ENCODE results near the gene SLC16A9.

DNA sequence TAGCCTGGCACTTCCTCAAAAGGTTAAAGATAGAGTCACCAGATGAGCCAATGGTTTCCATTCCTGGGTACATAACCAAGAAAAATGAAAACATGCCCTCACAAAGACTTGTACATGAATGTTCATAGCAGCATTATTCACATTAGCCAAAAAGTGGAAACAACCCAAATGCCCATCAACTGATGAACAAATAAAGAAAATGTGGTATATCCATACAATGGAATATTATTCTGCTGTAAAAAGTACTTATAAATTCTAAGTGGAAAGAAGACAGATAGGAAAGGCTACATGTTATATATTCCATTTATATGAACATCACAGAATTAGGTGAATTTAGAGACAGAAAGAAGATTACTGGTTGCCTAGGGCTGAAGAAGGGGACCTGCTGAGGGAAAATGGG lies 10.7 kb upstream of the SLC16A9 start:
- TF ChIP-seq, protein P1, sequence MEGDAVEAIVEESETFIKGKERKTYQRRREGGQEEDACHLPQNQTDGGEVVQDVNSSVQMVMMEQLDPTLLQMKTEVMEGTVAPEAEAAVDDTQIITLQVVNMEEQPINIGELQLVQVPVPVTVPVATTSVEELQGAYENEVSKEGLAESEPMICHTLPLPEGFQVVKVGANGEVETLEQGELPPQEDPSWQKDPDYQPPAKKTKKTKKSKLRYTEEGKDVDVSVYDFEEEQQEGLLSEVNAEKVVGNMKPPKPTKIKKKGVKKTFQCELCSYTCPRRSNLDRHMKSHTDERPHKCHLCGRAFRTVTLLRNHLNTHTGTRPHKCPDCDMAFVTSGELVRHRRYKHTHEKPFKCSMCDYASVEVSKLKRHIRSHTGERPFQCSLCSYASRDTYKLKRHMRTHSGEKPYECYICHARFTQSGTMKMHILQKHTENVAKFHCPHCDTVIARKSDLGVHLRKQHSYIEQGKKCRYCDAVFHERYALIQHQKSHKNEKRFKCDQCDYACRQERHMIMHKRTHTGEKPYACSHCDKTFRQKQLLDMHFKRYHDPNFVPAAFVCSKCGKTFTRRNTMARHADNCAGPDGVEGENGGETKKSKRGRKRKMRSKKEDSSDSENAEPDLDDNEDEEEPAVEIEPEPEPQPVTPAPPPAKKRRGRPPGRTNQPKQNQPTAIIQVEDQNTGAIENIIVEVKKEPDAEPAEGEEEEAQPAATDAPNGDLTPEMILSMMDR (IDR thresholded peaks at IDR 0.05) = no peak
- TF ChIP-seq SIN3A (IDR thresholded peaks at IDR 0.05; ENCODE audit: borderline replicate concordance, insufficient read depth, low read depth, low read length) = no peak

All from Panc1 (cell line).